HL-60 (cell line): ENCODE results near the gene CNP.

Experiments
- DNase-seq, 2 experiments: peaks; one replicate each; pipeline ENCODE4 v3.0.0-alpha.2; 2010 to 2020; ENCODE audit warnings: low read depth in 1 of 2, low spot score in 1 of 2
- H3K27ac ChIP-seq: fragments of 250-450 bp; sonication (Bioruptor Pico); replicated peaks from 2 replicates; pipeline ENCODE4 v1.5.1; 2020; ENCODE audit warnings: mild to moderate bottlenecking, moderate library complexity
- H3K27me3 ChIP-seq: fragments of 250-450 bp; sonication (Bioruptor Pico); 2 replicates; pipeline ENCODE4 v1.5.1; 2021; ENCODE audit warnings: mild to moderate bottlenecking, moderate library complexity; ENCODE audit not compliant: insufficient read depth, poor library complexity, severe bottlenecking
- H3K4me3 ChIP-seq: replicated peaks from 2 replicates; pipeline ENCODE4 v1.5.1; 2011; ENCODE audit warnings: mild to moderate bottlenecking, control low read depth, low read length; ENCODE audit not compliant: insufficient read depth
- CTCF ChIP-seq: IDR thresholded peaks from one replicate; pipeline ENCODE4 v1.5.1; 2011; ENCODE audit warnings: low read length, control low read depth, inconsistent platforms; ENCODE audit not compliant: insufficient read depth
- GABPA ChIP-seq: IDR thresholded peaks from 2 replicates; pipeline ENCODE4 v1.6.1; 2012; ENCODE audit warnings: low read depth
- POLR2AphosphoS5 ChIP-seq: IDR thresholded peaks from 2 replicates; pipeline ENCODE4 v1.6.1; 2012; ENCODE audit warnings: low read depth
- REST ChIP-seq: IDR thresholded peaks from 2 replicates; pipeline ENCODE4 v1.6.1; 2012; ENCODE audit warnings: low read depth; ENCODE audit not compliant: insufficient replicate concordance
- SPI1 ChIP-seq: IDR thresholded peaks from 2 replicates; pipeline ENCODE4 v1.6.1; 2012; ENCODE audit warnings: low read depth, mild to moderate bottlenecking, borderline replicate concordance

The CNP gene

GRCh38 chr17:42016411-42016831 lies 49.8 kb downstream of the CNP start:
- 0 out of 2 replicates have a peak, but pooled peaks have one; percentile 1 for TF ChIP-seq SPI1
- TF ChIP-seq POLR2AphosphoS5 = no peak; the same call in 1 of the 2 replicates
- no peak for TF ChIP-seq REST
- peak overlapping the region; percentile 94 for H3K27ac ChIP-seq
- H3K27me3 ChIP-seq = no peaks in the 10 kb centered on the region
- H3K4me3 ChIP-seq = peak overlapping the region; percentile 88
- peak in 1 of 2 experiments; percentile 52 for DNase-seq

- DNase-seq = peak; percentile 91 to 93
- peak within 1 kb of the TSS; percentile 94 for H3K27ac ChIP-seq
- H3K4me3 ChIP-seq = peak within 1 kb of the TSS; percentile 88
- TF ChIP-seq CTCF = no peak
- no peak for TF ChIP-seq SPI1
- TF ChIP-seq POLR2AphosphoS5 = peak; percentile 91
- TF ChIP-seq REST = peak; percentile 73
- peak; percentile 82 for TF ChIP-seq GABPA
- H3K27me3 ChIP-seq = no peaks in the 10 kb centered on the region
Observed at GRCh38 chr17:42016941-42017865, 50.6 kb downstream of the CNP start, which contains the start of gene DNAJC7. Gene DNAJC7 (minus strand): TSS chr17:42017439. CDS start chr17:42017416, 23 bp downstream.

GRCh38 chr17:42017866-42018200 lies 51.2 kb downstream of the CNP start:
- peak overlapping the region; percentile 94 for H3K27ac ChIP-seq
- H3K27me3 ChIP-seq = no peaks in the 10 kb centered on the region
- DNase-seq = no peak
- H3K4me3 ChIP-seq = peak overlapping the region; percentile 88
- TF ChIP-seq POLR2AphosphoS5 (no peak), GABPA (no peak; the same call in 1 of the 2 replicates), CTCF (no peak), REST (no peak), SPI1 (no peak)
